Activated T-cell treated with anti-CD3 and anti-CD28 coated beads for 4 hours (primary cell): ENCODE results near the gene SAMD3.
"Not testable (repeated sequence)": the region's sequence is repeated elsewhere in the genome, so short reads cannot be mapped to it uniquely, and the experiment has no call there.

ENCODE experiments used
- DNase-seq: peaks from one replicate; pipeline ENCODE4 v3.0.0-alpha.2; 2020

The SAMD3 gene

GRCh38 chr6:130173377-130174004, 49.3 kb downstream of the SAMD3 start:
- not testable (repeated sequence) for DNase-seq

GRCh38 chr6:130170160-130170559, 52.6 kb downstream of the SAMD3 start:
- not testable (repeated sequence) for DNase-seq

GRCh38 chr6:130167655-130168054, 55.1 kb downstream of the SAMD3 start:
- no peak for DNase-seq

GRCh38 chr6:130164251-130164650, 58.5 kb downstream of the SAMD3 start:
- no peak for DNase-seq

- no peak for DNase-seq
Measured at GRCh38 chr6:130163266-130163665, 59.5 kb downstream of the SAMD3 start.

GRCh38 chr6:130162421-130162820, 60.3 kb downstream of the SAMD3 start:
- no peak for DNase-seq

- DNase-seq = no peak
Measured at GRCh38 chr6:130161683-130162404, 60.9 kb downstream of the SAMD3 start.

GRCh38 chr6:130159956-130160355, 62.8 kb downstream of the SAMD3 start:
- no peak for DNase-seq

- DNase-seq = no peak
Measured at GRCh38 chr6:130158548-130158947, 64.2 kb downstream of the SAMD3 start.

- no peak for DNase-seq
Measured at GRCh38 chr6:130158056-130158455, 64.7 kb downstream of the SAMD3 start.

- no peak for DNase-seq
Measured at GRCh38 chr6:130156908-130157307, 65.8 kb downstream of the SAMD3 start.

- DNase-seq = no peak
Measured at GRCh38 chr6:130152908-130153510, 69.7 kb downstream of the SAMD3 start.

GRCh38 chr6:130150906-130151305, 71.8 kb downstream of the SAMD3 start:
- DNase-seq = no peak

GRCh38 chr6:130149016-130149415, 73.7 kb downstream of the SAMD3 start:
- DNase-seq = not testable (repeated sequence)

GRCh38 chr6:130148181-130148580, 74.6 kb downstream of the SAMD3 start:
- no peak for DNase-seq

GRCh38 chr6:130147111-130147510, 75.6 kb downstream of the SAMD3 start:
- no peak for DNase-seq

- DNase-seq = no peak
Measured at GRCh38 chr6:130143709-130144108, 79.0 kb downstream of the SAMD3 start.

- DNase-seq = no peak
Measured at GRCh38 chr6:130140084-130140483, 82.7 kb downstream of the SAMD3 start.

- DNase-seq = no peak
Measured at GRCh38 chr6:130138909-130139242, 83.9 kb downstream of the SAMD3 start.

GRCh38 chr6:130138116-130138908, 84.4 kb downstream of the SAMD3 start:
- no peak for DNase-seq

- DNase-seq = no peak
Measured at GRCh38 chr6:130136798-130137197, 86.0 kb downstream of the SAMD3 start.

GRCh38 chr6:130134582-130134981, 88.2 kb downstream of the SAMD3 start:
- no peak for DNase-seq

GRCh38 chr6:130132286-130132701, 90.5 kb downstream of the SAMD3 start:
- no peak for DNase-seq
